Measurements from ENCODE around the gene COA1. TPM values are rescaled to one million over a fixed set of nuclear protein-coding genes. Genes with fewer than 3 reads are reported as not detected.

COA1 gene
- polyA plus RNA-seq, 1 experiment = 22.4 TPM

DNA sequence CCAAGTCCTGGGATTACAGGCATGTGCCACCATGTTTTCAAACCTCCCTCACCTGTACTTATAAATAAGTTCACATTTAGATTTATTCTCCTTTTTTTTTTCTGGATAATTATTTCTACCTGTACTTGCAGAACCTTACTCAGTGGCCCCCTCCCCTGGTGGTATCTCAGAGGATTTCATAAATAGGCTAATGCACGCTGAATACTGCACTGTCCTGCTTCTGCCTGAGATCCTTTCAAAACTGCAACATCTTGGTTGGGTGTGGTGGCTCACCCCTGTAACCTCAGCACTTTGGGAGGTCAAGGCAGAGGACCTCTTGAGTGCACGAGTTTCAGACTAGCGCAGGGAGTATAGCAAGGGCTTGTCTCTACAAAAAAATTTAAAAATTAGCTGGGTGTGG is 24.5 kb upstream of the COA1 start:
- no peak for DNase-seq (ENCODE audit: low read depth, low spot score)
- peaks cover 10% of the 10 kb centered on the region; the same call in 1 of the 2 replicates for H3K9me3 ChIP-seq (ENCODE audit: control insufficient read depth, insufficient read depth, low read length)
- ChIA-PET POLR2A (no interaction called here), CTCF (interaction anchor here (0.7 to 1.3 kb wide), 2 partner anchors 171 to 178 kb away, joined by 4 to 5 read pairs; partner anchors contain the start of gene STK17A)
- TF ChIP-seq, protein P1, sequence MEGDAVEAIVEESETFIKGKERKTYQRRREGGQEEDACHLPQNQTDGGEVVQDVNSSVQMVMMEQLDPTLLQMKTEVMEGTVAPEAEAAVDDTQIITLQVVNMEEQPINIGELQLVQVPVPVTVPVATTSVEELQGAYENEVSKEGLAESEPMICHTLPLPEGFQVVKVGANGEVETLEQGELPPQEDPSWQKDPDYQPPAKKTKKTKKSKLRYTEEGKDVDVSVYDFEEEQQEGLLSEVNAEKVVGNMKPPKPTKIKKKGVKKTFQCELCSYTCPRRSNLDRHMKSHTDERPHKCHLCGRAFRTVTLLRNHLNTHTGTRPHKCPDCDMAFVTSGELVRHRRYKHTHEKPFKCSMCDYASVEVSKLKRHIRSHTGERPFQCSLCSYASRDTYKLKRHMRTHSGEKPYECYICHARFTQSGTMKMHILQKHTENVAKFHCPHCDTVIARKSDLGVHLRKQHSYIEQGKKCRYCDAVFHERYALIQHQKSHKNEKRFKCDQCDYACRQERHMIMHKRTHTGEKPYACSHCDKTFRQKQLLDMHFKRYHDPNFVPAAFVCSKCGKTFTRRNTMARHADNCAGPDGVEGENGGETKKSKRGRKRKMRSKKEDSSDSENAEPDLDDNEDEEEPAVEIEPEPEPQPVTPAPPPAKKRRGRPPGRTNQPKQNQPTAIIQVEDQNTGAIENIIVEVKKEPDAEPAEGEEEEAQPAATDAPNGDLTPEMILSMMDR (IDR thresholded peaks at IDR 0.05; ENCODE audit: low read depth, low read length) = 0 out of 2 replicates have a peak, but pooled peaks have one; percentile 10
- H3K27ac ChIP-seq (ENCODE audit: low read depth, low read length) = no peak overlapping the region
- peaks cover 4% of the 10 kb centered on the region for H3K27me3 ChIP-seq (ENCODE audit: control insufficient read depth, insufficient read depth, low read length)
- no peak overlapping the region for H3K4me3 ChIP-seq (ENCODE audit: low read depth, low read length)

DNA sequence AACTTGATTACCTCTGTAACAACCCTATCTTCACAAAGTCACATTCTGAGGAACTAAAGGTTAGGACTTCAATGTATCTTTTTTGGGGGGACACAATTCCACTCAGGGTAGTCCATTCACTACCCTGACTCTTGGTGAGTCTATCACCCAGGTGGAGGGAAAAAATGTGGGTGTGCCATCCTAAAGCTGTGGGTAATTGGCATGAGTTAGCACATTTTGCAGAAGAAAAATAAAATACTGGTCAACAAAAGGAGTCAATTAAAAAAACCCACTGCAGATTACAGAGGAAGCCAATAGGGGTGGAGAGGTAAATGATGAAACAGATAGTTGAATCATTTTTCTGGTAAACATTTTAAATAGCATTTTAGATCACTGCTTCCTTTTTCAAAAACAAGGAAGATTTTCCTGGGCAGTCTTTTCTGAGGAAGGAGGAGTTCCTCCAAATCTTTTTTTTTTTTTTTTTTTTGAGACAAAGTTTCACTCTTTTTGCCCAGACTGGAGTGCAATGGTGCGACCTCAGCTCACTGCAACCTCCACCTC is 24.0 kb upstream of the COA1 start:
- no peak overlapping the region for H3K4me3 ChIP-seq (ENCODE audit: low read depth, low read length)
- POLR2A ChIA-PET = no interaction called here
- DNase-seq (ENCODE audit: low read depth, low spot score) = no peak
- TF ChIP-seq, protein P1 (IDR thresholded peaks at IDR 0.05; ENCODE audit: low read depth, low read length) = no peak
- CTCF ChIA-PET = interaction anchor here (0.7 kb wide), 1 partner anchor 178 kb away, joined by 4 read pairs; no protein-coding TSS in a partner anchor
- peaks cover 4% of the 10 kb centered on the region for H3K27me3 ChIP-seq (ENCODE audit: control insufficient read depth, insufficient read depth, low read length)
- peaks cover 10% of the 10 kb centered on the region; the same call in 1 of the 2 replicates for H3K9me3 ChIP-seq (ENCODE audit: control insufficient read depth, insufficient read depth, low read length)
- H3K27ac ChIP-seq (ENCODE audit: low read depth, low read length) = no peak overlapping the region

DNA sequence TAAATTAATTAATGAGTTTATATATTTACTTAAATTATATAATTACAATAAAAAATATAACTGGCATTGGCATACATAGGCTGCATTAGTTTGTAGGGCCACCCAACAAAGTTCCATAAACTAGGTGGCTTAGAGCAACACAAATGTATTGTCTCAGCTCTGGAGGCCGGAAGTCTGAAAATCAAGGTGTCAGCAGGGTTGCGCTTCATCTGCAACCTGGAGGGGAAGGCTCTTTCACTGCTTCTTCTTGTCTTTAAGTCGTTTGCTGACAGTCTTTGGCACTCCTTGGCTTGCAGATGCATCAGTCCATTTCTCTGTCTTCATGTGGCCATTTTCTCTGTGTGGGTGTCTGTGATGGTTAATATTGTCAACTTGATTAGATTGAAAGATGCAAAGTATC is 23.1 kb upstream of the COA1 start:
- H3K27me3 ChIP-seq (ENCODE audit: control insufficient read depth, insufficient read depth, low read length) = peaks cover 4% of the 10 kb centered on the region
- H3K27ac ChIP-seq (ENCODE audit: low read depth, low read length) = no peak overlapping the region
- no peak overlapping the region for H3K4me3 ChIP-seq (ENCODE audit: low read depth, low read length)
- DNase-seq (ENCODE audit: low read depth, low spot score) = no peak
- CTCF ChIA-PET = interaction anchor here (1.0 kb wide), 1 partner anchor 87 kb away, joined by 5 read pairs; no protein-coding TSS in a partner anchor
- H3K9me3 ChIP-seq (ENCODE audit: control insufficient read depth, insufficient read depth, low read length) = peaks cover 10% of the 10 kb centered on the region; the same call in 1 of the 2 replicates
- POLR2A ChIA-PET = no interaction called here
- TF ChIP-seq, protein P1 (IDR thresholded peaks at IDR 0.05; ENCODE audit: low read depth, low read length) = no peak

DNA sequence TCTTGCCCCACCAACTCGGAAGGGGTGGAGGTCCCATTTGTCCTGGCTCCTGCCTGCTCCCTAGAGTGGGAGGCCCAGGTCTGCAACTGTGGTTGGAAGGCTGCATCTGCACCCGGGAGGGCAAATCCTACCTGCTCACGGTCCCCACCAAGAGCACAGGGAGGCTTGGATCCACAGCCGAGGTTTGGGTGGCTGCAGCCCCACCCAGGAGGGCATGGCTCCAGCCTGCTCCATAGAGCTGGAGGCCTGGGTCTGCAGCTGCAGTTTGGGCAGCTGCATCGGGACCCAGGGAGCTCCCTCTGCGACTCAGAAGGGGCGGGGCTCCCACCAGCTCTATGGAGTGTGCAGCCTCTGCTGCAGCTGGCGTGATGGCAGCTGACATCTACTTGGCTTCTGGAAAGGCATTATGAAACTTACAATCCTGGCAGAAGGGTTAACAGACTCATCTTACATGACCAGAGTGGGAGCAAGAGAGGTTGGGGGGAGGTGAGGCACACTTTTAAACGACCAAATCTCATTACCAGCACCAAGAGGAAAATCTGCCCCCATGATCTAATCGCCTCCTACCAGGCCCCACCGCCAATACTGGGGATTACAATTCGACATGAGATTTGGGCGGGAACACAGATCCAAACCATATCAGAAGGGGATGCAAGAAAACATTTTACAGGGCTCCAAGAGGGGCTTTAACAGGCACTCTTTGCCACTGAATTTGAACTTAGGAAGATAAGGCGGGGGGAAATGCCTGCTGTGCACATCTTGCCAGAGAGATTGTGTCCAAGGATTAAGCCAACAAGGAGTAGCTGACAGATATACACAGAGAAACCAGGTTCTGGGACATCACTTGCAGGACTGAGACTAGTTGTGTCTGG is 20.9 kb upstream of the COA1 start:
- ChIA-PET CTCF (interaction anchor here (1.0 to 1.5 kb wide), 3 partner anchors 12 to 167 kb away, joined by 3 to 5 read pairs (median 3); partner anchors contain the start of gene STK17A), POLR2A (interaction anchor here (1.8 kb wide), 1 partner anchor 21 kb away, joined by 5 read pairs; the partner anchor contains the start of gene COA1)
- DNase-seq (ENCODE audit: low read depth, low spot score) = peak; percentile 41
- Histone ChIP-seq H3K4me3 (ENCODE audit: low read depth, low read length) (no peak overlapping the region), H3K9me3 (ENCODE audit: control insufficient read depth, insufficient read depth, low read length) (peaks cover 10% of the 10 kb centered on the region; the same call in 1 of the 2 replicates), H3K27me3 (ENCODE audit: control insufficient read depth, insufficient read depth, low read length) (peaks cover 4% of the 10 kb centered on the region), H3K27ac (ENCODE audit: low read depth, low read length) (peak overlapping the region; percentile 52)
- TF ChIP-seq, protein P1 (IDR thresholded peaks at IDR 0.05; ENCODE audit: low read depth, low read length) = no peak

All from AG04450 (cell line).